Measurements from ENCODE around the gene TRPM2.
"Not testable (repeated sequence)": the region's sequence is repeated elsewhere in the genome, so short reads cannot be mapped to it uniquely, and the experiment has no call there.

Gene TRPM2

GRCh38 chr21:44335266-44336059 is 18.0 kb upstream of the TRPM2 start:
- DNase-seq = no peak

- DNase-seq = no peak
Observed at GRCh38 chr21:44337449-44337848, 16.0 kb upstream of the TRPM2 start.

DNA sequence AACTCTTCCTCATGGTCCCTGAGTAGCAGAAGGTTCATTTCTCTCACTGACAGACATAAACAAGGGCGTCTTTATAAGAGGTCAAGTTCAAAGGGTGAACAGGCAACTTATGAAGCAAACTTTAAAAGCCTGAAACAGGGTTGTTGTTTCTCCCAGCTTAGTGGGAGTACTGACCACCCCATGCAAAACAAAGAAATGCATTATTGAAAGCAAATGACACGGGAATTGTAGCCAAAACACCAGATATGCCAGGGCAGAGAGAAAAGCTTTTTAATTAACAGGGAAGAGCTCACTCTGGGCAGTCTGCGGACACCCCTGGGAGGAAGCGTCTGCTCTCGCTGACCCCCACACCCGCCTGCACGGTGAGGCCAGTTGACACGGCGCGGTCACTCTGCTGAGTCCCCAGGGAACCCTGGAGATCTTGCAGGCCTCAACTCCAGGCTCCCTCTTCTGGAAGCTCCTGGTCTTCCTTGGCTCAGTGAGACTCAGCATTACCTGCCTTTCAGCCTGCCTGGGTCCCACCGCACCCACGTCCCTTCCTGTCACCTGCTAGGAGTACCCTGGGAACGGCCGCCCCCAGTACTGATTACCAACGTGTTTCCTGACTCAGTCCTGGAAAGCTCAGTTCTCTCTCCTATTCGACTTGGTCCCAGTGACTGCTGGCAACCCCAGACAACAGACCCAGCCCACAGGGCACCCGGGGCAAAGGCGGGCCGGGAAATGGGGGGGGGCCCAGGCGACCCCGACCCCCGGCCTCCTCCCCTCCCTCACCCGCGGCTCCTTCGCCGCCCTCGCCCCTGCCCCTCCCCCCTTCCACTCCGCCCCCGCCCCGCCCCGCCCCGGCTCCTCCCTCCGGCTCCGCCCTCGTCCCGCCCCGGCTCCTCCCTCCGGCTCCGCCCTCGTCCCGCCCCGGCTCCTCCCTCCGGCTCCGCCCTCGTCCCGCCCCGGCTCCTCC is 15.2 kb upstream of the TRPM2 start:
- DNase-seq = no peak

- peak; percentile 95 for DNase-seq
Observed at GRCh38 chr21:44338971-44339910, 14.2 kb upstream of the TRPM2 start, which contains the start of gene CFAP410. Gene CFAP410 (minus strand): TSS chr21:44339390. CDS start chr21:44339194, 196 bp downstream.

GRCh38 chr21:44341726-44342458 is 11.5 kb upstream of the TRPM2 start:
- not testable (repeated sequence) for DNase-seq

GRCh38 chr21:44342981-44343380 is 10.4 kb upstream of the TRPM2 start:
- DNase-seq = not testable (repeated sequence)

DNA sequence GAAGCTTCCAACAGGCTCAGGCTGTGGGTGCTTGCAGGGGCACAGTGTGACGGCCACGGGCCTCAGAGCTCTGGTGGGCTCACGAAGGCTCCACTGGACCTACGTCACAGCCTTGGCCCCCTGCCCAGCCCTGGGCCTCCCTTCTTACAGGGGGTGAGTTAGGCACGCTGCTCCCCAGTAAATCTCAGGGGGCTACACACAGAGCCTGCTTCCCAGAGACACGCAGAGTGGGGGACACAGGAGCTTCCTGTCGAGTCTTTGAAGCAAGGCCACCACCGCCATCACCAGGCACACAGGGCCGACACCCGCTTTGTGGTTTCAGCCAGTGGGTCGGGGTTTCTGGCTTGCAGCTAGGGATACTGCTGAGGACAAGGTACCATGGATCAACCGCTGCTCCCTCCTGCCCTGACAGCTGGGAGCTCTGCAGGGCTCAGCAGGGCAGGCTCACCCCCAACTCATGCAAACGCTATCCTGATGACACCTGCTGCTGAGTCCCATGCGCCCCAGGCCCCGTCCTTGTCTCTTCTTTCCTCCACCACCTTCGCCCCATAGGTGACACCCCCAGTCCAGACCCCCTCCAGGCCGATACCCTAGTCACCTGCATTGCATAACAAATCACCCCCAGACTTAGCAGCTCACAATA is 8.8 kb upstream of the TRPM2 start:
- DNase-seq = no peak

- no peak for DNase-seq
Observed at GRCh38 chr21:44345495-44345894, 7.9 kb upstream of the TRPM2 start.

DNA sequence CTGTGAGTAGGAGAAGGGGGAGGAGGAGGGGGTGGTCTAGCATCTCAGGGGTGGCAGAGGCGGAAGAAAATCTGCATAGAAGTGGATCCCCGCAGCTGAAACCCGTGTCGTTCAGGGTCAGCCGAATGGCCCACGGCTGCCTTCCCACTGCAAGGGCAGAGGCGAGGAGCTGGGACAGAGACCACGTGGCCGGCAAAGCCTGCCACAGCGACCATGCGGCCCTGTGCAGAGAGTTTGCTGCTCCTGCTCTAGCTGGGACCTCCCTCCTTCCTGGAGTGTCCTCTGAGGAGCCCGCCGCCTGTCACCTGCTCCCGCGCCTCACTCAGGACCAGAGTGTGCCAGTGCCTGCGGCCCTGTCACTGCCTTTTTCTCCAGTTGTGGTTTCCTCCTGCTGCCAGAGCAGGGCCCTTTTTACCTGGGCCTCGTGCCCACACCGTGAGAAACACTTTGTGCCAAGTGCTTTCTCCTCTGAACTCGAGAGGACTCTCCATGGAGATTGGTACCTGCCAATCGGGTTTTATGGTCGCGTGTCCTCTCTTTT is 5.4 kb upstream of the TRPM2 start:
- no peak for DNase-seq

GRCh38 chr21:44348861-44349260 is 4.6 kb upstream of the TRPM2 start:
- no peak for DNase-seq

DNA sequence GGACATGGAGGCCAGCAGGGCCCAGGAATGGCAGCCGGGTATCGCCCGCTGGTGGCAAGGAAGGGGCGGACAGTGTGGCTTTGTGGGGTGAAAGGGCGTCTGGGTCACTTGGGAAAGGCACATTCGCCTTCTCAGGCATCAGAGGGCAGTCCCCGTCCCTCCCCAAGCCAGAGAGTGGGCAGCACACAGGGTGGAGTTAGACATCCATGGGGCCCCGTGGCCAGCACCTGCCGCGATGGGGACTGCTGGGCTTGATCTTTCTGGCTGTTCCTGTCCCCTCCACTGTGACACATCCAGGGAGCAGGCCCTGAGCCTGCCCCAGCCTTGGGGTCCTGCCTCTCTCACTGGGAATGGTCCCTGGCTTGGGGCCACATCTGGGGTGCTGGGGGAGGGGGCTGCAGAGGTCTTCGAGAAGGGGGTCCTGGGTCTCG is 4.0 kb upstream of the TRPM2 start:
- DNase-seq = no peak

DNA sequence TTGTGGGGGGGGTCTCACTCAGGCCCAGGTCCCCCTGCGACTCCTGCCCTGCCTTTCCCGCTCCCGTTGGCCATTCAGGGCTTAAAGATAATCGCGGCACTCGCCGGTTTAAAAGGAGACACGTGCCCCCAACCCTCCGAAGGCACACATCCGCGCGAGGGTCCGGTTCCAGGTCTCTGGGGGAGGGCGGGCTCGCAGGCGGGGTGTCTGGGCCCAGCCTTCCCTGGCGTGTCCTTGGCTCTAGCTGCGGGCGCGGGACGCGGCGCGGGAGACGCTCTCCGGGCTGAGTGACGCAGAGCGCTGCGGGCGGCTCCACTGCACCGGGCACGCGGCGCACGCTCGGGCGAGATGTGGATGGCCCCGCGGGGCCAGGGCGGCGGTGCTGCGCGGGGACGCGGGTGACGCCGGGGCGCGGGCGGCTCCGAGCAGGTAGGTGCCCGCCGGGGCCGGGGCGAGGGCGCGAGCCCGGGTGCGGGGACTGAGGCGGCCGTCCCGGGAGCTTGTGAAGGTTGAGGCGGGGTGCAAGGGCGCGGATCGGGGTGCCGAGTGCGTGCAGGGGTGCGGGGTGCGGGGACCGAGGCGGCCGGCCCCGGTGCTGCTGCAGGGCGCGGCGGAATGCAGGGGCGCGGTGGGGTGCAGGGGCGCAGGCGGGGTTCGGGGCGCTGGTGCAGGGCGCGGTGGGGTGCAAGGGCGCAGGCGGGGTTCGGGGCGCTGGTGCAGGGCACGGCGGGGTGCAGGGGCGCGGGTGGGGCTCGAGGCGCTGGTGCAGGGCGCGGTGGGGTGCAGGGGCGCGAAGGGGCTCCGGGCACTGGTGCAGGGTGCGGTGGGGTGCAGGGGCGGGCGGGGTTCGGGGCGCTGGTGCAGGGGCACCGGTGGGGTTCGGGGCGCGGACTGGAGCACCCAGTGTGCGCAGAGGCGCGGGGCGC is 3.3 kb upstream of the TRPM2 start:
- DNase-seq = no peak

DNA sequence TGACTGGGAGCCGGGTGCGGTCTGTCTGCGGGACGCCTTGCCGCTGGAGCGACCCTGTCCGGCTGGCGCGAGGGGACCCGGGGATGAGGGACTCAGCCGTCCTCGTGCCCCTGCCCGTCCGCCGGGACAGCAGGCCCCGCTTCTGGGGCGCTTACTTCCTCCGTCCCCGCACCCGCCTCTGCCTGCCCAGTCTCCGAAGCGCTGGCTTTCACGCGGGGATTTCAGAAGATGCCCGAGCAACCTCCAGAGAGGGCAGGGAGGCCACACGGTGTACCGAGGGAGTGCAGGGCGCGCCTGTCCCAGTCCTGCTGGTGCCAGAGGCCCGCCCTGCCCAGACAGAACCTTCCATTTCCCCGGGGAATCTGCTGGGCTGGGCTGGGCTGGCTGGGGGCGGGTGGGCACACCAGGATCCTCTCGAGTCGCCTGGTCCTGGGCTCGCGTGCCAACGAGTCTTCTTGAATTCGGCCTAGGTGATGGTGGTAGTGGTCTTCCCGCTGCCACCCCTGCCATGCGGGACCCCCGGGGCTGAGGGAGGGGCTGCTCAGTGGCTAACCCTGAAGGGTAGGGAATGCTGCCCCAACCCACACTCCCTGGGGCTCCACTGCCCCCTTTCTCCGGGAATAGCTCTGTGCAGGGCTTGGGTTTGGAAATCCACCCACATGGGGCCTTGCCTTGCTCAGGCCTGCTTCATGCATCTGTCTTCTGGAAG is 2.5 kb upstream of the TRPM2 start:
- DNase-seq = no peak

- no peak for DNase-seq
Observed at GRCh38 chr21:44351535-44352252, 1.7 kb upstream of the TRPM2 start.

- DNase-seq = no peak
Observed at GRCh38 chr21:44352253-44352860, 1.1 kb upstream of the TRPM2 start.

DNA sequence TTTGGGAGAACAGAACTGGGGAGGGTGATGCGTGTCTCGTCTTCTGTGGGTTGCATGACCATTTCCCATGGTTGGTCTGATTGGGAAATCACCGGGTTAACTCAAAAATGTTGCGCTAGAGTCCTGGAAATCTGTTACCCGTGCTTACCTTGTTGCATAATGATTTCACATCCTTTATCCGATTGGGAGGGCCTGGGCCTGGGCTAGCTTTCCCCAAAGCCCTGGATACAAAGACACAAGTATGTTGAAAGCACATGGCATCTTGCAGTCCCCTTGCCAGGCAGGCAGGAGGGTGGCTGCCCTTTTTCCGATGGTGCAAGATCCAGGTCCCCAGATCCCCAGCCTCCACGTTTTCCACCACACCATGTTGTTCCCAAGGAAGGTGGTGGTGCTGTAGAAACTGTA is 582 bp downstream of the TRPM2 start:
- no peak for DNase-seq

- no peak for DNase-seq
Observed at GRCh38 chr21:44354775-44355771, 1.7 kb downstream of the TRPM2 start.
